Mammary epithelial cell (primary cell): ENCODE measurements around the gene SKI.

ENCODE experiments used
- EZH2 ChIP-seq: IDR thresholded peaks from 2 replicates; pipeline ENCODE4 v1.6.1; 2012; ENCODE audit warnings: low read length, inconsistent platforms, borderline replicate concordance
- TF ChIP-seq, protein P1 (sequence below), 2 donors: IDR thresholded peaks in 1 of 2; conservative IDR thresholded peaks in 1 of 2; 2 replicates each; pipeline ENCODE4 v1.5.1; 2011 to 2012; ENCODE audit warnings: inconsistent platforms in 2 of 2, low read length in 2 of 2, mild to moderate bottlenecking in 2 of 2, control low read depth in 1 of 2, low read depth in 1 of 2; ENCODE audit not compliant: insufficient read depth in 1 of 2; ENCODE audit errors: extremely low read depth in 1 of 2

DNA sequence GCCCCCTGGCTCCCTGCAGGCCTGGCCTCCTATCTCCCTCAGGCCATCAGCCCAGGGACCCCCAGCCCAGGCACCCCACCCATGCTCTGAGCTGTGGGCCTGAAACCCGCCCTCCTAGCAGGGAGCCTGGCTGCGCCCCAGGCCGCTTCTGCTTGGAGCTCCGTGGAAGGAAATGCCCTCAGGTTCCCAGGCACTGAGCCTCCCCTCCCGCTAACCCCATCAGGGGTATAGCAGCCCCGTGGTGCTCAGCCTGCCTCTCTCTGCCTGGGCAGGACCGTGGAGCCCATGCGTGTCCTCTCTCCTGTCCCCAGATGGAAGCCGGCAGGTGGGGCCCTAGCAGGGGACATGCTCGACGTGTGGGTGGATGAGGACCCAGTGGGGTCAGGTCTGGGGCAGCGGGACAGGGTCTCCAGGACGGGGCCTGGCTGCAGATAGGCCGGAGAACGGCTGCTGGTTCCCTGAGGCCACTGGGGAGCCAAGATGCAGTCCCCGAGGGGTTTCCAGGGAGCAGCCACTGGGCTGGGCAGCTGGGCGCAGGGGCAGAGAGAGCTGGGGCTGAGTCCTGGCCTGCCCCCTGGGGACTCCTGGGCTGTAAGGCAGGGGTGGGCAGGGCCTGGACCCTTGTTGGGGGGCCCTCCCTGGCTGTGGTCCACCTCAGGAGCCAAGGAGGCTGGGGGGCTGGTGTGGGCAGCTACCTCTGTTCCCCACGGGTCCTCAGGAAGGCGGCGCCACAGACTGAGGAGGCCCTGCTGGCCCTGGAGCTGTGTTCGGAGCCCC, 87.7 kb downstream of the SKI start:
- TF ChIP-seq, protein P1, sequence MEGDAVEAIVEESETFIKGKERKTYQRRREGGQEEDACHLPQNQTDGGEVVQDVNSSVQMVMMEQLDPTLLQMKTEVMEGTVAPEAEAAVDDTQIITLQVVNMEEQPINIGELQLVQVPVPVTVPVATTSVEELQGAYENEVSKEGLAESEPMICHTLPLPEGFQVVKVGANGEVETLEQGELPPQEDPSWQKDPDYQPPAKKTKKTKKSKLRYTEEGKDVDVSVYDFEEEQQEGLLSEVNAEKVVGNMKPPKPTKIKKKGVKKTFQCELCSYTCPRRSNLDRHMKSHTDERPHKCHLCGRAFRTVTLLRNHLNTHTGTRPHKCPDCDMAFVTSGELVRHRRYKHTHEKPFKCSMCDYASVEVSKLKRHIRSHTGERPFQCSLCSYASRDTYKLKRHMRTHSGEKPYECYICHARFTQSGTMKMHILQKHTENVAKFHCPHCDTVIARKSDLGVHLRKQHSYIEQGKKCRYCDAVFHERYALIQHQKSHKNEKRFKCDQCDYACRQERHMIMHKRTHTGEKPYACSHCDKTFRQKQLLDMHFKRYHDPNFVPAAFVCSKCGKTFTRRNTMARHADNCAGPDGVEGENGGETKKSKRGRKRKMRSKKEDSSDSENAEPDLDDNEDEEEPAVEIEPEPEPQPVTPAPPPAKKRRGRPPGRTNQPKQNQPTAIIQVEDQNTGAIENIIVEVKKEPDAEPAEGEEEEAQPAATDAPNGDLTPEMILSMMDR (conservative IDR thresholded peaks at IDR 0.05 in 1 of 2, IDR thresholded peaks at IDR 0.05 in 1 of 2; ENCODE audit: extremely low read depth in 1 of 2, insufficient read depth in 1 of 2, low read depth in 1 of 2, low read length in 2 of 2) = no peak
- no peak for TF ChIP-seq EZH2
